H1 (cell line): ENCODE measurements around the gene ADK. TPM values are rescaled to one million over a fixed set of nuclear protein-coding genes. Genes with fewer than 3 reads are reported as not detected.

Source experiments
- CTCF ChIA-PET: fragments of 300-600 bp; sonication (Branson Sonifier 250); formaldehyde crosslinking; loops from one replicate; lab custom pipeline; 2021; ENCODE audit not compliant: partially characterized antibody; lab: Charles Lee
- POLR2A ChIA-PET: fragments of 300-600 bp; sonication (Branson Sonifier 250); formaldehyde crosslinking; loops from one replicate; lab custom pipeline; 2021; ENCODE audit warnings: inconsistent platforms; ENCODE audit not compliant: partially characterized antibody; lab: Charles Lee
- DNase-seq, 2 experiments: peaks; one replicate each; pipeline versions ENCODE4 v3.0.0 to v3.0.0-alpha.2; 2010 to 2022; ENCODE audit warnings: low spot score in 2 of 2, low read depth in 1 of 2, mixed read lengths in 1 of 2
- FAIRE-seq: peaks from 2 replicates; lab custom pipeline; 2011; peaks lifted over from hg19 to GRCh38; lab: Jason Lieb, UNC
- H2AFZ ChIP-seq: 2 replicates; pipeline ENCODE4 v1.8.1; 2012; ENCODE audit warnings: low read length, inconsistent platforms
- H2AK5ac ChIP-seq: 2 replicates; pipeline ENCODE4 v1.6.1; 2013; ENCODE audit warnings: low read depth, low read length
- H2BK120ac ChIP-seq: replicated peaks from 2 replicates; pipeline ENCODE3; 2013; ENCODE audit warnings: low read depth, low read length, inconsistent platforms
- H2BK12ac ChIP-seq: 2 replicates; pipeline ENCODE4 v1.6.1; 2013; ENCODE audit warnings: low read depth, low read length
- H2BK15ac ChIP-seq: 2 replicates; pipeline ENCODE4 v1.6.1; 2013; ENCODE audit warnings: low read length
- H2BK20ac ChIP-seq: 2 replicates; pipeline ENCODE4 v1.6.1; 2013; ENCODE audit warnings: low read length
- H2BK5ac ChIP-seq: 2 replicates; pipeline ENCODE4 v1.6.1; 2013; ENCODE audit warnings: low read depth, low read length
- H3K14ac ChIP-seq: 2 replicates; pipeline ENCODE4 v1.6.1; 2013; ENCODE audit warnings: inconsistent platforms; ENCODE audit not compliant: insufficient read length
- H3K18ac ChIP-seq: 2 replicates; pipeline ENCODE4 v1.6.1; 2013; ENCODE audit warnings: low read length; ENCODE audit errors: extremely low read depth
- H3K23ac ChIP-seq: 2 replicates; pipeline ENCODE4 v1.6.1; 2013; ENCODE audit warnings: inconsistent platforms; ENCODE audit not compliant: insufficient read length
- H3K23me2 ChIP-seq: 2 replicates; pipeline ENCODE4 v1.6.1; 2013; ENCODE audit warnings: low read depth, low read length
- H3K27ac ChIP-seq: 2 replicates; pipeline ENCODE4 v1.6.1; 2011; ENCODE audit warnings: low read depth, low read length, inconsistent platforms
- H3K27me3 ChIP-seq, 4 experiments: replicated peaks in 1 of 4; 1 replicate in 1 of 4; 2 replicates in 3 of 4; pipeline versions ENCODE4 v1.6.1 to v1.8.1; 2011 to 2013; ENCODE audit warnings: low read length in 3 of 4, mild to moderate bottlenecking in 3 of 4, inconsistent platforms in 2 of 4, mixed read lengths in 2 of 4, moderate library complexity in 1 of 4; ENCODE audit not compliant: control insufficient read depth in 3 of 4, insufficient read depth in 3 of 4; ENCODE audit errors: extremely low read depth in 1 of 4
- H3K36me3 ChIP-seq, 4 experiments: 2 replicates each; pipeline versions ENCODE4 v1.6.1 to v1.8.1; 2011 to 2013; ENCODE audit warnings: mild to moderate bottlenecking in 4 of 4, low read length in 3 of 4, moderate library complexity in 2 of 4, control low read depth in 1 of 4, inconsistent platforms in 1 of 4; ENCODE audit not compliant: insufficient read depth in 4 of 4, control insufficient read depth in 2 of 4
- H3K4ac ChIP-seq: replicated peaks from 2 replicates; pipeline ENCODE3; 2013; ENCODE audit warnings: low read length, low read depth, mixed read lengths, inconsistent platforms; ENCODE audit not compliant: insufficient read length
- H3K4me1 ChIP-seq, 4 experiments: replicated peaks in 1 of 4; 1 replicate in 1 of 4; 2 replicates in 3 of 4; pipeline versions ENCODE4 v1.6.1 to v1.8.1; 2011 to 2013; ENCODE audit warnings: low read length in 3 of 4, inconsistent platforms in 2 of 4, mixed read lengths in 1 of 4; ENCODE audit not compliant: insufficient read depth in 4 of 4, control insufficient read depth in 3 of 4
- H3K4me2 ChIP-seq, 2 experiments: 2 replicates each; pipeline versions ENCODE4 v1.6.1 to v1.8.1; 2011 to 2013; ENCODE audit warnings: low read depth in 2 of 2, low read length in 2 of 2, control low read depth in 1 of 2, inconsistent platforms in 1 of 2, mild to moderate bottlenecking in 1 of 2; ENCODE audit not compliant: insufficient read depth in 1 of 2
- H3K4me3 ChIP-seq, 4 experiments: fragments of 200-600, 300-600 bp in 1 of 4; sonication (generic), shearing (Covaris generic), sonication (Bioruptor Twin) in 1 of 4; 2 replicates each; pipeline versions ENCODE4 v1.5.1 to v1.8.1; 2011 to 2016; ENCODE audit warnings: low read length in 4 of 4, low read depth in 3 of 4, control low read depth in 2 of 4, inconsistent platforms in 2 of 4, mild to moderate bottlenecking in 2 of 4, mixed read lengths in 1 of 4, moderate library complexity in 1 of 4; ENCODE audit not compliant: insufficient read depth in 2 of 4; ENCODE audit errors: extremely low read depth in 1 of 4
- H3K56ac ChIP-seq: replicated peaks from 2 replicates; pipeline ENCODE3; 2013; ENCODE audit warnings: low read depth, mild to moderate bottlenecking, mixed read lengths, low read length, inconsistent platforms; ENCODE audit not compliant: insufficient read length
- H3K79me1 ChIP-seq: 2 replicates; pipeline ENCODE4 v1.6.1; 2013; ENCODE audit warnings: low read depth, low read length, control low read depth
- H3K79me2 ChIP-seq, 2 experiments: 2 replicates each; pipeline versions ENCODE4 v1.6.1 to v1.8.1; 2012 to 2013; ENCODE audit warnings: low read length in 2 of 2, mild to moderate bottlenecking in 2 of 2, inconsistent platforms in 1 of 2; ENCODE audit not compliant: insufficient read depth in 2 of 2, control insufficient read depth in 1 of 2
- H3K9ac ChIP-seq, 4 experiments: replicated peaks in 1 of 4; 1 replicate in 1 of 4; 2 replicates in 3 of 4; pipeline versions ENCODE4 v1.6.1 to v1.8.1; 2011 to 2013; ENCODE audit warnings: low read depth in 3 of 4, low read length in 3 of 4, control low read depth in 2 of 4, mild to moderate bottlenecking in 2 of 4, moderate library complexity in 2 of 4, inconsistent platforms in 1 of 4; ENCODE audit errors: extremely low read depth in 1 of 4
- H3K9me3 ChIP-seq, 2 experiments: 2 replicates each; pipeline versions ENCODE4 v1.6.1 to v1.8.1; 2012 to 2013; ENCODE audit warnings: mild to moderate bottlenecking in 2 of 2, moderate library complexity in 2 of 2, control low read depth in 1 of 2, inconsistent platforms in 1 of 2, low read depth in 1 of 2, low read length in 1 of 2, mixed read lengths in 1 of 2; ENCODE audit not compliant: insufficient read depth in 2 of 2
- H4K20me1 ChIP-seq, 2 experiments: replicated peaks in 1 of 2; 2 replicates each; pipeline versions ENCODE3 to v1.8.1; 2011 to 2013; ENCODE audit warnings: inconsistent platforms in 2 of 2, low read length in 2 of 2, mild to moderate bottlenecking in 1 of 2; ENCODE audit not compliant: insufficient read depth in 2 of 2, control insufficient read depth in 1 of 2
- H4K5ac ChIP-seq: 2 replicates; pipeline ENCODE4 v1.6.1; 2013; ENCODE audit warnings: low read length, low read depth, mixed read lengths, inconsistent platforms; ENCODE audit not compliant: insufficient read length
- H4K8ac ChIP-seq: 2 replicates; pipeline ENCODE4 v1.8.0; 2013; ENCODE audit warnings: mild to moderate bottlenecking, moderate library complexity, low read length, inconsistent platforms; ENCODE audit not compliant: insufficient read depth; ENCODE audit errors: extremely low read depth
- H4K91ac ChIP-seq: replicated peaks from 2 replicates; pipeline ENCODE3; 2013; ENCODE audit warnings: low read length, mixed read lengths, inconsistent platforms; ENCODE audit not compliant: insufficient read length
- ASH2L ChIP-seq: fragments of 200-600, 300-600 bp; sonication (generic); IDR thresholded peaks from one replicate; pipeline ENCODE4 v1.7.1; 2017; ENCODE audit warnings: low read length
- BACH1 ChIP-seq: IDR thresholded peaks from 2 replicates; pipeline ENCODE4 v1.6.1; 2012; ENCODE audit warnings: low read length, improper control_type of control experiment
- CHD1 ChIP-seq: IDR thresholded peaks from 2 replicates; pipeline ENCODE4 v1.6.1; 2012; ENCODE audit warnings: low read depth, low read length, improper control_type of control experiment
- CREB1 ChIP-seq: IDR thresholded peaks from 2 replicates; pipeline ENCODE4 v1.6.1; 2012; ENCODE audit warnings: inconsistent platforms
- CTBP2 ChIP-seq: IDR thresholded peaks from 2 replicates; pipeline ENCODE4 v1.7.0; 2011; ENCODE audit warnings: borderline replicate concordance, mild to moderate bottlenecking, moderate library complexity, mixed read lengths, low read length; ENCODE audit not compliant: insufficient read depth, insufficient read length
- EZH2 ChIP-seq: fragments of 200-600 bp; sonication (generic); IDR thresholded peaks from 2 replicates; pipeline ENCODE4 v1.7.1; 2012; ENCODE audit warnings: low read depth, mild to moderate bottlenecking, moderate library complexity, low read length, inconsistent platforms; ENCODE audit not compliant: severe bottlenecking
- GABPA ChIP-seq: IDR thresholded peaks from 2 replicates; pipeline ENCODE4 v1.6.1; 2011; ENCODE audit warnings: mild to moderate bottlenecking, low read length, moderate library complexity, borderline replicate concordance; ENCODE audit not compliant: insufficient read depth
- JUN ChIP-seq: IDR thresholded peaks from 2 replicates; pipeline ENCODE4 v1.6.1; 2011; ENCODE audit warnings: low read depth, mild to moderate bottlenecking, improper control_type of control experiment, low read length
- POLR2AphosphoS5 ChIP-seq: IDR thresholded peaks from 2 replicates; pipeline ENCODE4 v1.6.1; 2011; ENCODE audit warnings: low read depth, low read length
- SAP30 ChIP-seq: fragments of 300-600 bp; sonication (generic); IDR thresholded peaks from 2 replicates; pipeline ENCODE4 v1.7.1; 2012; ENCODE audit warnings: low read length, moderate library complexity, mild to moderate bottlenecking, inconsistent platforms; ENCODE audit not compliant: insufficient read depth, insufficient replicate concordance
- SIRT6 ChIP-seq: IDR thresholded peaks from one replicate; pipeline ENCODE4 v1.7.1; 2012; ENCODE audit warnings: low read length, inconsistent platforms
- SRF ChIP-seq: IDR thresholded peaks from 2 replicates; pipeline ENCODE4 v1.6.1; 2011; ENCODE audit warnings: mild to moderate bottlenecking, low read depth, low read length, moderate library complexity
- TAF1 ChIP-seq: IDR thresholded peaks from 2 replicates; pipeline ENCODE4 v1.6.1; 2011; ENCODE audit warnings: mild to moderate bottlenecking, low read depth, low read length
- TCF12 ChIP-seq: IDR thresholded peaks from 2 replicates; pipeline ENCODE4 v1.6.1; 2011; ENCODE audit warnings: low read depth, mild to moderate bottlenecking, low read length
- USF2 ChIP-seq: IDR thresholded peaks from 2 replicates; pipeline ENCODE4 v1.6.1; 2011; ENCODE audit warnings: low read length, improper control_type of control experiment
- WGBS, 2 experiments: shearing (Covaris generic) in 1 of 2; methylation state at CpG; one replicate each; pipeline versions ENCODE4 v1.1.6 to v1.1.7; 2013 to 2015; ENCODE audit warnings: low lambda C conversion rate in 2 of 2, mixed read lengths in 2 of 2, inconsistent platforms in 1 of 2, low coverage in 1 of 2, missing lambda C conversion rate in 1 of 2; ENCODE audit not compliant: insufficient replicate concordance in 2 of 2, insufficient coverage in 1 of 2, insufficient read length in 1 of 2; ENCODE audit errors: extremely low coverage in 1 of 2, missing lambda C conversion rate in 1 of 2; 5-methylcytosine and 5-hydroxymethylcytosine counted together
- polyA plus RNA-seq, 7 experiments: library from polyadenylated mRNA; depleted of rRNA in 3 of 7; stranded (reverse) in 5 of 7; unstranded in 2 of 7; fragments of >200 nt in 5 of 7; fragments of 200-250 nt in 2 of 7; gene quantifications; 1 replicate in 5 of 7; 2 replicates in 1 of 7; 4 replicates in 1 of 7; pipeline versions ENCODE4 v1.2.1 to v1.2.3, GENCODE V29; 2011 to 2013; ENCODE audit warnings: missing spikeins in 2 of 7, mixed read lengths in 2 of 7
- total RNA-seq: library from RNA; stranded (reverse); fragmentation: NEBNext Ultra II Directional; extraction: Animal tissue kit (Norgen Biotek cat#: 25700); gene quantifications from 2 replicates; pipeline ENCODE4 v1.2.1, GENCODE V29; 2021

The ADK gene
- total and polyA plus RNA-seq, 2 of the 8 experiments (the other 6 are each of a cell fraction or from before 2014, with no cell fraction given): 12.3 to 42.4 TPM

- WGBS, 2 experiments: 91% methylated on average over 2 of the region's 2 CpGs; no CpG with 5 or more reads in 1 of the 2 experiments
- Histone ChIP-seq H3K4ac (no peak overlapping the region), H3K18ac (no peak overlapping the region), H2BK12ac (no peak overlapping the region), H3K4me1 (peaks cover 0 to 2% (median 0%) of the 10 kb centered on the region in 4 experiments; a peak in 2 of 7 replicates), H2BK20ac (no peak overlapping the region), H4K20me1 (peaks cover 2% of the 10 kb centered on the region in 2 experiments), H3K27ac (no peak overlapping the region), H3K4me2 (no peak overlapping the region), H4K8ac (no peak overlapping the region), H3K36me3 (no peaks in the 10 kb centered on the region), H3K27me3 (no peaks in the 10 kb centered on the region), H3K79me1 (no peaks in the 10 kb centered on the region), H4K91ac (no peak overlapping the region), H4K5ac (no peak overlapping the region), H3K23ac (no peak overlapping the region), H2BK120ac (no peak overlapping the region), H2AFZ (no peak overlapping the region), H2BK5ac (no peak overlapping the region), H3K56ac (no peak overlapping the region), H3K79me2 (peaks cover 0 to 6% of the 10 kb centered on the region in 2 experiments; a peak in 2 of 4 replicates), H3K14ac (no peak overlapping the region), H3K4me3 (no peak overlapping the region), H3K9ac (no peak overlapping the region), H2BK15ac (no peak overlapping the region), H3K23me2 (no peaks in the 10 kb centered on the region), H2AK5ac (no peak overlapping the region), H3K9me3 (no peaks in the 10 kb centered on the region)
- ChIA-PET CTCF (interaction anchor here (0.8 kb wide), 1 partner anchor 231 kb away, joined by 3 read pairs; no protein-coding TSS in a partner anchor), POLR2A (no interaction called here)
- DNase-seq (no peak), FAIRE-seq (no peak)
- TF ChIP-seq SAP30: no peak
- TF ChIP-seq BACH1: no peak
- TF ChIP-seq CHD1: no peak
- no peak for TF ChIP-seq ASH2L
- TF ChIP-seq CTBP2: no peak
- no peak for TF ChIP-seq GABPA
- TF ChIP-seq SRF: no peak
- no peak for TF ChIP-seq USF2
- TF ChIP-seq SIRT6: no peak
- no peak for TF ChIP-seq TCF12
- no peak for TF ChIP-seq EZH2
- no peak for TF ChIP-seq TAF1
- no peak for TF ChIP-seq POLR2AphosphoS5
- no peak for TF ChIP-seq JUN
- TF ChIP-seq CREB1: no peak
These were observed 20.6 kb downstream of the ADK start for GRCh38 chr10:74171625-74172024.
